GM18909 (cell line): ENCODE measurements around the gene ATE1.
"Not testable (repeated sequence)": the region's sequence is repeated elsewhere in the genome, so short reads cannot be mapped to it uniquely, and the experiment has no call there.

Source experiments
- ATAC-seq: cut with Tn5 transposase; IDR thresholded peaks from one replicate; pipeline ENCODE4 v1.9.1; 2021; ENCODE audit warnings: mild to moderate bottlenecking; ENCODE audit not compliant: unreplicated experiment, poor library complexity

Gene ATE1

GRCh38 chr10:121708728-121709674 is 218.8 kb downstream of the ATE1 start:
- no peak for ATAC-seq

DNA sequence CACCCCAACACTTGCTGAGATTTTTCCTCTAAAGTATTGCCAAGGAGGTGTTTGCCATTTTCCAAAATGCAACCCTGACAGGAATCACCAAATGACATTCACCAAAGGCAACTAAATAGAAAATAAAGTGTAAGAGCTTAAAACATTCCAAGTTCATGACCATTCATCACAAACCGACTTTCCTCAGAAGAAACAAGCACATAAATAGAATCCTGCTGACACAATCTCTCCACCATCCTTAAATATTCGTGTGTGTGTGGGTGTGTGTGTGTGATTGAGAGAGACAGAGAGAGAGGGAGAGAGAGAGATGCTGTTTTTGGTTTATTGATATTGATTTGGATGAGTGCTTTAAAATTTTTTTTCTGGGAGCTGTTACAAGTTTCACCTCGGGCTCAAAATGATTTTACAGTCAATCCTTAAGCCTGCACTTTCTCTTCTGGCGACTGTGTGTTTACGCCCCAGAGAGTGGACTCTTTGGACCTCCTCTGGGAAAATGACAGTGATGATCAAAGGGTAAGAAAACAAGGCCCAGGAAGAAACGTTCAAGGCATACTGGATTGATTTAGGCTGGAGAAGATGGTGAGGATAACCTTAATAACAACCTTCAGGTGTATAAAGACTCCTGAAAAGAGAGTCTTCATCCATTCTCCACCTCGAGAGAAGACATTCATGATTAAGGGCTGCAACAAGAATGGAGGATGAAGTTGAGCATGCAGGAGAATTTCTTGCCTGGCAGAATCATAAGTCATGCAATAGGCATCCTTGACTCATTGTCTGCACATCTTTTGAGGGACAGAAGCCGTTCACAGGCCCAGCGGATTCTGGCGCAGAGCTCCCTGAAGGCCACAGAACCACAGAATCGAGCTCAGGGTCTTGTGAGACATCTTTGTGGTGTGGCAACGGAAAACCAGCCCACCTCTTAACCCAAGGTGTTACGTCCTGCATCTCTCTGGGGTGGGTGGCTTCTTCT is 225.2 kb downstream of the ATE1 start:
- ATAC-seq = no peak

DNA sequence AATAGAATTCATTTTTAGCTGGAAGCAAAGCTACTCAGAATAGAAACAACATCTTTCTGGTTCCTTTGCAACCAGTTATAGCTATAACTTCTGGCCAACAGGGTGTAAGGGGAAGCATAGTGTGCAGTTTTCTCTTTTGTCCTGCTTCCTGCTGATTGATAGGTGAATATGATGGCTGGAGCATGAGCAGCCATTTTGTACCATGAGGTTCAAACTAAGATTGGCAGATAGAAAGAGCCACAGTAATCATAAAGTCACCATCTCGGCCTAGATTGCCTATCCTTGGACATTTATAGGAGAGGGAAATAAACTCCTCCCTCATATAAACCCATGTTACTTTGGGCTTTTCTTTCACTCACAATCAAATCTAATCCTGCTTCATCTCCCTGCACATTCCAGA is 227.4 kb downstream of the ATE1 start:
- no peak for ATAC-seq

- ATAC-seq = not testable (repeated sequence)
Measured at GRCh38 chr10:121699703-121700102, 228.1 kb downstream of the ATE1 start.

DNA sequence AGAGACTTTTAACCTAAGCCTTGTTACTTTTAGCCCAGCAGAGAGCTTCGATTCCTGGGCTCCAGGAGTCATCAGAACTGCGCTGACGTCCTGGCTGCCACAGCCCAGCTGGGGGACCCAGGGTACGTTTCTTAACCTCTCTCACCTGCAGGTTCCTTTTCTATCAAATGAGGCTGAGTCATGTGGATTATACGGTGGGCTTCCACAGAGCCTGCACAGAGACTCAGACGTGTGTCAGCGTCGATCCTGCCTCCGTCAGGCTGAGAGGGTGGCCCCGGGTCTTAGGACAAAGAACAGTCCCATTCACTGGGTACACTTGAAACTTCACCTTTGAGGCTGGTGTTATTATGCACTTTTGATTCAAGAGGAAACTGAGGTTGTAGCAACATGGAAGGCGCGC is 228.9 kb downstream of the ATE1 start:
- ATAC-seq = no peak

DNA sequence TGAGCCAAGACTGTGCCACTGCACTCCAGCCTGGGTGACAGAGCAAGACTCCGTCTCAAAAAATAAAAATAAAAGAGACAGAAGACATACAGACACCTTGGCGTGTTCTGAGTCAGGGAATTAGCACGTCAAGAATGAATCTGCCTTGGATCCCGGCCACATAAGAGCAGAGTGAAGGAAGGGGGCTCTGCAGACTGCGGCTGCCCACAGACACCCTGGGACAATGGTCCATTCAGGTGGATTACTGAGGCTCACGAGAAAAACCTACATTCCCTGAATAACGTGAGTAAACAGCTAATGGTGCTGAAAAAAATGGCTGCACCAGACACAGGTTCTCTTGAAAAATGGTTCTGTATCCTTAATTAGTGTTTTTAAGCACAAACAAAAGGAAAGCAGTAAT is 229.5 kb downstream of the ATE1 start:
- no peak for ATAC-seq

DNA sequence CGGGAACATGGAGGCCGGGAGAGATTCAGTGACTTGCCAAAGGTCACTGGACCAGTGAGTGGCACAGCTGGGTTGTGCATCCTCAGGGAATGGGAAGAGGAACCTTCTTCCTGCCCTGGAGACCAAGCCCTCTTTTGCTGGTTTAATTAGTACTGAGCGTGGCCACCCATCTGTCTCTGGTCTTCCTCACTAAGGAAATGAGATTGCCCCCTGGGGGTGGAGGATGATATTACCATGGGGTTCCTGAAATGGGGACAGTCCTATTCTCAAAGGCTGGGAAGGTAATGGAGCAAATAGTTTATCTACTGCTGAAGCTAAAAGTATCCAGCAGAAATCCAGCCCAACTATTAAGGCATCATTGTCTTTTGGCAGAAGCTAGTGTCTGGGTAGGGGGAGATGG is 231.0 kb downstream of the ATE1 start:
- no peak for ATAC-seq

DNA sequence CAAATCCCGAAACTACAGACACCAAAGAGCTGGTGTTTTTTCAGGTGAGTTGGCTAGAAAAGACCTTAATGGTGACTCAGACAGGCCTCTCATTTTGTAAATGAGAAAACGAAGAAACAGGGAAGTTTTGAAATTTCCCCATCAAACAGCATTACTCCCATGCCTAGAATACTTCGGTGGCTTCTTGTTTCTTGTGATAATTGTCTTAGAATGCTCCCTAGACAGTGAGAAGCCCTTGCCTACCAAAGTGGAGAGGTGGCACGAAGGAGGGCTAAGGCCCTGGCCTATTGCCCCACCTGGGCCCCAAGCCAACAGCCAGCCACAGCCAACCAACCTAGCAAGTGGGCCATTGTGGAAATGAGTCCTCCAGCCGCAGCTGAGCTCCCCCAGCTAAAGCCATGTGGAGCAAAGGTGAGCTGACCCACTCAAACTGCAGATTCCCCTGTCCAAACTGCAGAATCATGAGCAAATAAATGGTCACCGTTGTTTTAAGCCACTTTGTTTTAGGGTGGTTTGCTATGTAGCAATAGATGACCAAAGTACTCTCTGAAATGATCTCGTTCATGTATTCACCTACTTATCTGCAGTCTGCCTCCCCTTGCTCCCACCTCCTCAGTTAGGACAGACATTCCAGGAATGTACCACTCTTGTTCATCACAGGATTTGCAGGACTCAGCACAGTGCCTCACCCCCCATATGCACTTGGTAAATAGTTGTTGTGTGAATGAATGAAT is 231.9 kb downstream of the ATE1 start:
- ATAC-seq = no peak

DNA sequence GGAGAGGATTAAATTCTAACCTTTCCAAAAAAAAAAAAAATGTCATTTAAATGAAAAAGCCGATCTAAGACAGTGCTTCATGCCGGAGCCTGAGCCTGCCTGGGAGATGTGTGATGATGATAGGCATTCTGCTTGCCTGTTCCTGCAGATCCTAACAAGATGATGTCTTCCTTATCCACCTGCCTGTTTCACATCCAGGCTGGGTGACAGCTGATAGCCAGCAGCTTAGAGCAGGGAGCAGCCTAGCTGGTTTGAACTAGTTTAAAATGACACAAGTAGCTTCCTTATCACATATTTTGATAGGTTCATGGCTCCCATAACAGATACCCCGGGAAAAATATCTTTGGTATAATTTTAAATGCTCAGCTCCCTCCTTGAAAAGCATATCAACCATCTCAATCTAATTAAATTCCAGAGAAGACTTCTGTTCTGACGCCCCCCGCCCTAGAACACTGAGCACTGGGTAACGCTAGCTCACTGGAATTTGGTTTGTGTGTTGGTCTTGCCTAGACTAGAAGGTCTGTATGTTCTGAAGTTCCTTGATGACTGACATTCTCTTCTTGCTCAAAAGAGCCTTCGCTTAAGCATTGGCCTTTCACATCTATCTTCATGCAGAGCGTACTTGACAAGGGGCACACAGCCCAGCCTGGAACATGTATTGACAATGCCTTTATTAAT is 232.7 kb downstream of the ATE1 start:
- no peak for ATAC-seq

GRCh38 chr10:121694327-121694965 is 233.4 kb downstream of the ATE1 start:
- ATAC-seq = no peak

DNA sequence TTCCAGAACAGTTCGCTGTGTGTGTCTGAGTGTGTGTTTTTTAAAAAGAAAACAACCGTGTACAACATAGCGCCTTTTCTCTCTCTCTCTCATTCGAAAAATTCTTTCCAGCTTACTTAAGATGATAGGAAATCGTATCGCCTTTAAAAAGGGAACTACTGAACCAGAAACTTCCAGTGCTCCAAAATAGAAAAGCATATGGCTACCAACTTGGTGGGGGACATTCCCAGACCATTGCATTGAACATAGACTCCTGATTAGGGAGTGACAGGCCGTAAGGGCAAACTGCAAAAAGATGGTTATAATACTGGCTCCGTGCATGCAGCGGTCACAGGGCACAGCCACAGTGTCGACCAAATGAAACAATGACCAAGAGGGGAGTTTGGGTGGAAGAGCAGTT is 235.2 kb downstream of the ATE1 start:
- no peak for ATAC-seq

DNA sequence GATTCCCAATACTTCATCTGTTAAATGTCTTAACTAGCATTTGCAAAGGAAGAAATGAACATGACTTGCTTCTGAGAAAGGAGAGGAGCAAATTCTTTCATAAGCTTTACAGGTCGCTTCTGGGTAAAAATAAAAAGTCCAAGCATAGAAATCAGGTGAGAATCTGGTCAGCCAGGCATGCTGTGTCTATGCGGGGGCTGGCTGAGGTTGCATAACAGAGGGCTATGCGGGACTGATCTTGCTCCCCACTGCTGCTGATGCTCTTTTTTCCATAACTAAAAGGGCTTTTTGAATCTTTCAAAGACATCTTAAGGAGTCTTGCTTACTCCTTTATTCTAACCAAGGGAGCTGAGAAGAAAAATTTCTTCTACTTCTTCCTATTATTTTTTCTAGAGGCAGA is 236.9 kb downstream of the ATE1 start:
- no peak for ATAC-seq
